Peyer's patch (tissue), 4 donors: ENCODE results near the gene MARCHF9.

ENCODE experiments used
- CTCF ChIP-seq, 6 experiments: fragments of 450-650 bp in 4 of 6; fragments of 200-600 bp in 2 of 6; sonication (generic) in 1 of 6; IDR thresholded peaks; one replicate each; pipeline ENCODE4 v1.5.1; 2017 to 2019; ENCODE audit warnings: antibody characterized with exemption in 6 of 6, mild to moderate bottlenecking in 3 of 6, moderate library complexity in 1 of 6
- POLR2A ChIP-seq, 2 donors: fragments of 450-650 bp; IDR thresholded peaks; one replicate each; pipeline ENCODE4 v1.5.1; 2017; ENCODE audit warnings: antibody characterized with exemption in 2 of 2, mild to moderate bottlenecking in 2 of 2, moderate library complexity in 2 of 2

- peak; percentile 91 to 99 (median 98) for TF ChIP-seq CTCF (IDR thresholded peaks at IDR 0.05)
- TF ChIP-seq POLR2A (IDR thresholded peaks at IDR 0.05) = peak; percentile 47 to 55
Measured at GRCh38 chr12:57782608-57783465, 27.9 kb downstream of the MARCHF9 start, which contains the start of gene TSFM.
